HG03108 (cell line): ENCODE measurements around the gene TAF1A.
"Not testable (repeated sequence)": the region's sequence is repeated elsewhere in the genome, so short reads cannot be mapped to it uniquely, and the experiment has no call there.

Experiments used
- ATAC-seq: cut with Tn5 transposase; IDR thresholded peaks from one replicate; pipeline ENCODE4 v1.9.1; 2021; ENCODE audit warnings: moderate library complexity; ENCODE audit not compliant: unreplicated experiment

The TAF1A gene

DNA sequence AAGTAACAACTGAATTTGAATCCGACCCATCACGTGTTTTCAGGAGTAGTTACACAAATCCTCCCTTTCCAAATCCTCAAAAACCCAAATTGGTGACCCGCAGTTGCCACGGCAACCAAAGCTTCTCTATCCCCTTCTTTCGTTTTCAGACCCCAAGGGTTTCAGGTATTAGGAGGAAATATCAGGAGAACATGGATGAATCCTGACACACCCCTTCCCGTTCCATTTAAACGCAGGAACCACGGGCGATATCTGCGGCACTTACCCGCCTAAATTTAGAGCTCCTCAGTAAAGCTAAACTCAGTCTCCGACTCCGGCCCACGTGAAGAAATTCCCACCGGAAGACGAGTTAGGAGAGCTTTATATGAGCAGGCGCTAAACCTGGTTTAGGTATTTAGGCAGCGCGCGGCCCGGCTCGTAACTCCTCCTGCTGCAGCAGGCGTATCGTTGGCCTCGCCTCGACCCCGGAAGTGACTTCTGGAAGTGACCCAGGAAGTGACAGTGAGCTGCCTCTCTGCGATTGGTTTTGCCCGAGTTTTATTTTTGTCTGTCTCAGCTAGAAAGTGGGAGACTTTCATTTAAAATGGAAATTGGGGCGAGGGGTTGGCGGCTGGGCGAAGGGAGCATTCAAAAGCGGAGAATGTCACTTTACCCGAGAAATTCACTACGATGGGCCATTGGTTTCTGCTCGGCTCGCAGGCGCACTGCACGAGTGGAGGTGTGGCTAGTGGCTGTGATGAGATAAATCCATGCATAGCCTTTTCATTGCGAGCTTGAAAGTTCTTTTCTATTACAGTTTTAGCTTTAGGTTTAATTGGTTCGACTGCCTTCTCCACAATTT, at the start of gene TAF1A:
TSS of gene TAF1A (minus strand) at position 472 of the 841 bp plus-strand sequence.
- peak; percentile 99 for ATAC-seq

GRCh38 chr1:222634180-222635013, 44.7 kb upstream of the TAF1A start:
- ATAC-seq: peak; percentile 87

DNA sequence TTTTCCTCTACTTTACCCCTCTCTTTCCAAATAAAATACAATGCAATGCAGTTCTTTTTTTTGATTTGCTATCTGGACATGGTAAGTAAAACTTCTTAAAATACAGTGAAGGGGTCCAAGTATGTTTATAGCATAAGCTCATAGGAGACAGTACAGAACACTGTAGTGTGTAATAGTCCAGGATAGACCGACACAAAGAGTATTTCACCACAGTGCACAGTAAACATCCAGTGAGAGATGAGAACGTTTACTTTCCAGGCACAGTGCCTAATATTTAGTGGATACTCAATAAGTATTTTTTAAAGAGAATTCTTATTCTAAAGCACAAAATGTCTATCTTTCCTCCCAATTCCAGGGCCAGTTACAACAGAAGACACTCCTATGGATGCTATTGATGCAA, 43.0 kb upstream of the TAF1A start:
- ATAC-seq: no peak

DNA sequence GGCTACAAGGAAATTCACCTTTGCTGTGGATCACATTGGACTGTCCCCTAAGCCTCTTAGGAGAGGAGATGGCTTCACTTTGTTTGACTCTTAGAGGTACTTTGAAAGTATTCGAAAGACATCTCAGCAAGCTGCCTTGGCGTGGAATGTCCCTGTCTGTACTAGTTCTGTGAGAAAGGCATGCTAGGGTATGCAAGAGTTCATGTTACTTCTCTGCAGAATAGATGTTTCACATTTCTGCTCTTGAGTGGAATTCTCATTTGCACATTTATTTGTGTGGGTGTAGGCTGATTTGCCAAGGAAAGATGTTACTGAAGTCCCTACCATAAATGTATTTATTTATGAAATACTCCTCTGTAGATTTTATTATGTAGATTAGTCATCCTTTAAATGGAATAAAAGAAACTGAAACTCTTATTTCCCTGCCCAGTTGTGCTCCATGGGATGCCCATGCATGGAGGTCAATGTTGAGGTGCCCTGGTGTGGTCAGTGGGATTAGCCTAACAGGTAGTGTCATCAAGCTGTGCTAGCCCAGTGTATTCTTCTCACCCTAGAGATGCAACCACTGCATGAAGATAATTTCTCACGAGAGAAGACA, 42.0 kb upstream of the TAF1A start:
- ATAC-seq: no peak

DNA sequence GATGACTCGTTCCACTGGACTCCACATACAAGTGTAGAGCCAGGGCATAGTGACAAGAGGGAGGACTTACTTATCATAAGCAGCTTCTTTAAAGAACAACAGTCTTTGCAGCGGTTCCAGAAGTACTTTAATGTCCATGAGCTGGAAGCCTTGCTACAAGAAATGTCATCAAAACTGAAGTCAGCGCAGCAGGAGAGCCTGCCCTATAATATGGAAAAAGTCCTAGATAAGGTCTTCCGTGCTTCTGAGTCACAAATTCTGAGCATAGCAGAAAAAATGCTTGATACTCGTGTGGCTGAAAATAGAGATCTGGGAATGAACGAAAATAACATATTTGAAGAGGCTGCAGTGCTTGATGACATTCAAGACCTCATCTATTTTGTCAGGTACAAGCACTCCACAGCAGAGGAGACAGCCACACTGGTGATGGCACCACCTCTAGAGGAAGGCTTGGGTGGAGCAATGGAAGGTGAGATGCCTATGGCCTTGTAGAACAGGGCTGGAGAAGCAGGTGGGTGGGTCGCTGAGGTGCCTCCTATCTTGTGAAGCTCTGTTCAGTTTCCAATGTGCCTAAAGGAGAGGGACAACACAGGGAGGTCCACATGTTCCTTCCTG, 40.3 kb upstream of the TAF1A start:
- no peak for ATAC-seq

GRCh38 chr1:222627232-222627631, 37.5 kb upstream of the TAF1A start:
- no peak for ATAC-seq

DNA sequence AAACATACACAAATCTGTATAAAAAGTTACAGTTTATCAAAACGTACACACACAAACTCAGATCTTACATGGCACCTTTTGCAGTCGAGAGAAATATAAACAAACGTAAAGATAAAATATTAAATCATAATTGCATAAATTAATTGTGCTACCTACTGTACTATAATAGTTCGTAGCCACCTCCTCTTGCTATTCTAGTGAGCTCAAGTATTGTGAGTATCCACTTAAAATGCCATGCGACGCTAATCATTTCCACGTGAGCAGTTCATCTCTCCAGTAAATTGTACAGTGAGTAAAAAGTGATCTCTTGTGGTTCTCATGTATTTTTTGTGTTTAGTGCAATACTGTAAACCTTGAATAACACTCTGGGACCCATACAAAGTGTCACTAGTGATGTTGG, 34.5 kb upstream of the TAF1A start:
- ATAC-seq: no peak

- no peak for ATAC-seq
Measured at GRCh38 chr1:222623458-222623857, 33.7 kb upstream of the TAF1A start.

DNA sequence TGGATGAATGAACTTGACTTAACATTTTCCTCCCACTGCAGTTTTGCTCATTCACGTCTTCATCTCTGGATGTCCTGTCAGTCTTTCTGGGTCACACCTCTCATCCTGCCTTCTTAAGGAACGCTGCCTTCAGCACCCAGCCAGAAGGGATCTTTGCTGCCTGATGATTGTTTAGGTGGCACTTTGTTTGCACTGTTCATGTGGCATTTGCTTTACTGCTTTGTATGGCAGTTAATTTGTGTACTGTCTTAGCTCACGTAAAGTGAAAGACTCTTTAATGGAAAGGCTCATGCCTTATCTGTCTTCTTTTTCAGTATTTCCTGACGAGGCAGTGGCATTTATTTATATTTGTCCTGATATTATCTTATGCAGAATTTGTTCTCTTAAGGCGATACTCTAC, 33.0 kb upstream of the TAF1A start:
- ATAC-seq: no peak

DNA sequence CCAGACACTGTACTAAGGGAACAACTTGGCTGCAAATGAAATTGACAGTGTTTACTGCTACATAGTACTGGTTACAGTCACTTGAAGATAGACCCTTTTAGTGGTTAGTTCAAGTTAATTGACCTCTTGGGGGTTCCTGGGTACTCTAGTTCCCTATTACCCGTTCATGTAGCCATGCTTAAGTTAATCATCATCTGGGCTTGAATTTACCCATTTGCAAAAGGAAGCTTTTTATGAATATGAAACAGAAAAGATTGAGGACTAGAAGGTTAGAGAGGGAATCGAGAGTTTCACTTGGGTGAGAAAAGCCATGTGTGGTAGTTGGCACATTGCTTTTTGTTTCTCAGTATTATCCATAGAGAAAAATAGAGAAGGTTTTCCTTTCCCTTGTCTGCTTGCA, 30.8 kb upstream of the TAF1A start:
- peak; percentile 35 for ATAC-seq

DNA sequence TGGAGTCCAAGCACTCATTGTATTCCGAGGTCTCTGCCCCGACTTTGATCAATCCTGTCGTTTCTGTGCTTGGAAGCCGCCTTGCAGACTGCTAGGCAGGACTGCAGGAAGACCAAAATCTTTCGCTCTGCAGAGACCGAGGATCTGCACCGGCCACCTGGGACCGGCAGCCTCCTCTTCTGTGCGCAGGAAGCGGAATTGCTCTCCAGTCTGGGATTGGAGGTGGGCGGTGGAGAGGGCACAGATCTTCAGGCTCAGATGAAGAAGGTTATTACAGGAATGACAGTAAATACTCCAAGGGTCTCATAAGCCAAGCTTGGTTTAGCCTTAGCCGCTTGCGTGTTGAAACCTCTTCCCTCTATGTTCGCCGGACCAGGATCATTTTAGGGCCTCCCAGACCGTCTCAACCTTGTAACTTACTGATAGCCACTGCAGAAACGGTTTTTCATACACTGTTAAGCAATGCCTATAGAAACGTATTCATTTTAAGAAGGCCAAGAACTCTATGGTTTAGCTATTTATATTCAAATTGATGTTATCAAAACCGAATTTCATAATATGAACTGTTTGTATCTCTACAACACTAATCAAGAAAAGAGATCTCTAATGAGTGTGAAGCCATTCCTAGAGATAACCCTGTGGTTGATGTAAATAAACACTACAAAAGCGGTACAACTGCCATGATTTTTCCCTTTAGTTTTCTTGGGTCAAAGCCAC, 29.3 kb upstream of the TAF1A start:
- ATAC-seq: no peak

DNA sequence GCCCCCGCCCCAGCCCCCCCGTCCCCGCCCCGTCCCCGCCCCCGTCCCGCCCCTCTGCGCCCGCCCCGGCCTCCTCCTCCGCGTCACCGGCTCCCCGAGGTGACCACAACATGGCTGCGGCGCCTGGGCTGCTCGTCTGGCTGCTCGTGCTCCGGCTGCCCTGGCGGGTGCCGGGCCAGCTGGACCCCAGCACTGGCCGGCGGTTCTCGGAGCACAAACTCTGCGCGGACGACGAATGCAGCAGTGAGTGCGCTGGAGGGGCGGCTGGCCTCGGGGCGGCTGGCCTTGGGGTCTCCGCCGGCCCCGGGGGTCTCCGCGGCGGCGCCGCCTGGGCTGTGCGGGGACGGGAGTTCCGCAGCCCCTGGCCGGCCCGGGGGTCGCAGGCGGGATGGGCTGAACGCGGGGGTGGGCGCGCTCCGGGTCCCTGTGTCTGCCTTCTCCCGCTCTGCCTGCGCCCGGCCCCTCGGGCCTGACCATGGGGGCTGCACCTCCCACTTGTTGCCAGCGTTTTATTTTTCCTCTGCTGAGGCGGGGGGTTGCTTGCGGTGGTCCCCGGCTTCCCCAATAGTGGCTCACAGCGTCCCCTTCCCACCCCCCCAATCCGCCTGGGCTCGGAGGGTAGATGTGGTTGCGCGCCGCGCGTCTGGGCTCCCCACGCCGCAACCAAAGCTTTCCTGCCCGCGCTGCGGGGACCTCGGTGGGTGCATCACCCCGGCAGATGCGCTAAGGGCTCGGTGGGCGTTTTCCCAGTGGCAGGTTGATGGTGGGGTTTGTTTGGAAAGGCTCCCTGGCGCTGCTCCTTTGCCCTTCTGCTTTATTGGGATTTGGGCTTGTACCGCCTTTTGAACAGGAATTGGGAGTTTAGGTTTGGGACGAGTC, 28.5 kb upstream of the TAF1A start, which contains the start of gene MIA3:
TSS of gene MIA3 (plus strand) at position 97 of the 879 bp plus-strand sequence. CDS start at position 111, 14 bp downstream.
- peak; percentile 49 for ATAC-seq

DNA sequence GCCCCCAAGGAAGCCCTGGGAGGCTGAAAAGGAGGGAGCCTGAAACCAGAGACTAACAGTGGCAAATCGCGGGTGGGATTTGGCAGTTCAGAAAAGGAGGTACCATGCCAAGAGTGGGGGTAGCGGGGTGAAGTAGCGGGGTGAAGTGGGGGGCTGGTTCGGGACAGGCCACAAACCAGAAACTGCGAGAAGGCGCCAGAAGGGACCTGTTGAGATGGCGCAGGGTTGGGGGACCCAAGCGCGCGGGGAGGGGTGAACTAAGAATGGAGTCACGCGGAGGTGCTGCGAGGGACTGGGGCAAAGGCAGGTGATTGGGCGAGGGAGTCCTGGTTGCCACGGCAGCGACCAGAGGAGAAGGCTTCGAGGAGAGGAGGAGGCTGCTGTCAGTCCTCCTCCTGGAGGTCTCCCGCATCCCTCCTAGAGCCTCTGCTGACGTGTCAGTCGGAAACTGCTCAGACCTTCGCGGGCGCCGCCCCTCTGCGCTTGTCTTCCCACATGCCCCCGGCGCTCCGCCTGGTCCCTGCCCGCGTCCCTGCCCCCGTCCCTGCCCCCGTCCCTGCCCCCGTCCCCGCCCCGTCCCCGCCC, 27.7 kb upstream of the TAF1A start:
- peak; percentile 79 for ATAC-seq

DNA sequence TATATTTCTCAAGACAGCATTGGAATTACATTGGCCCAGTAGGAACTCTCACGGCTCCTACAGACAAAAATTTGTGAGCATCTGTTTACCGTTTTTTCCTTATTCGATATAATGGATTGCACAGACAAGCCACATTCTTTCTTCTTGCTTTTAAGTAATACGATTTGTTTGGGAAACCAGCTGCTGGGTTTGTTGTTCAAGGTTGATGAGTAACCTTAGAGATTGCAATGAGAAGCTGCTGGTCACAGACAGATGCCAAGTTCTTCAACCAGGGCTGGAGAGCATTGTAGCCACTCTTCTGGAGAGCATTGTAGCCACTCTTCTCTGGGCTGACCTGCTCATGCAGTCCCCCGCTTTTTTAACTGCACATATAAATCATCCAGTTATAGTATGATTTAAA, 26.8 kb upstream of the TAF1A start:
- no peak for ATAC-seq

GRCh38 chr1:222613627-222614026, 23.9 kb upstream of the TAF1A start:
- no peak for ATAC-seq

DNA sequence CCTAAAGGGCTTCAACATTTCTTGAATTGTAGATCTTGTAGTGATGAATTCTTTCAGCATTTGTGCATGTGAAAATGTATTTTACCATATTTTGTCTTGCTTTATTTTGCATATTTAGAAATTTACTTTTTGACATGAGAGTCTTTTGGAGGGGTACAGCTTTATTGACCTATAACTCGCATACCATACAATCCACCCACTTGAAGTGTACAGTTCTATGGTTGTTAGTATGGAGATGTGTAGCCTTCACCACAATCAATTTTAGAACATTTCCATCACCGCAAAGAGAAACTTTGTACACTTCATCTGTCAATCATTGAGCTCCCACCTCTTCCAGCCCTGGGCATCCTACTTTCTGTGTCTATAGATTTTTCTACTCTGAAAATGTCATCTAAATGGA, 21.0 kb upstream of the TAF1A start:
- no peak for ATAC-seq

DNA sequence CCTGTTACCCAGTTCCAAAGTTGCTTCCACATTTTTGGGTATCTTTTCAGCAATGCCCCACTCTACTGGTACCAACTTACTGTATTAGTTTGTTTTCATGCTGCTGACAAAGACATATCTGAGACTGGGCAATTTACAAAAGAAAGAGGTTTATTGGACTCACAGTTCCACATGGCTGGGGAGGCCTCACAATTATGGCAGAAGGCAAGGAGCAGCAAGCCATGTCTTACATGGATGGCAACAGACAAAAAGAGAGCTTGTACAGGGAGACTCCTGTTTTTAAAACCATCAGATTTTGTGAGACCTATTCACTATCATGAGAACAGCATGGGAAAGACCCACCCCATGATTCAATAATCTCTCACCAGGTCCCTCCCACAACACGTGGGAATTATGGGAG, 19.4 kb upstream of the TAF1A start:
- ATAC-seq: not testable (repeated sequence)

GRCh38 chr1:222606757-222607156, 17.0 kb upstream of the TAF1A start:
- no peak for ATAC-seq

DNA sequence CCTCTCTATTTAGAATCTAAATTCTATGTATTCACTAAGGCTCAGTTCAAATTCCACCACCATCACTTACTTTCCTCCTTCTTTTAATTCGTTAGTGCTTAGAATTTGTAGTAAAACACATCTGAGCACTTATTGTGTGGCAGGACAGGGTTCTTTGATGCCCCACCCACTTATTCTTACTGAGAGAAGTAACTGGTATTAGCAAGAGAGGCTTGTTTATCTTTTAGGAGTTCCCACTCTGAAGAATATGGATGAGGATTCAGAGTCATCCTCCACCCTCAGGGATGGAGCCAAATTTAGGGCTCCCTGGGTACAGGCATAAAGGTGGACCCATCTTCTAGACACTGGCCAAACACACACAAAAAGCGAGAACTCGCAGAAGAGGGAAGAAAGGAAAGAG, 11.5 kb upstream of the TAF1A start:
- ATAC-seq: no peak
